CD4-positive, alpha-beta T cell treated with Interleukin-1 beta for 1 hour (primary cell): ENCODE measurements around the gene MACROD2.

Source experiments
- DNase-seq, 2 donors: peaks; one replicate each; pipeline ENCODE4 v3.0.0-alpha.2; 2020 to 2022

The MACROD2 gene

DNA sequence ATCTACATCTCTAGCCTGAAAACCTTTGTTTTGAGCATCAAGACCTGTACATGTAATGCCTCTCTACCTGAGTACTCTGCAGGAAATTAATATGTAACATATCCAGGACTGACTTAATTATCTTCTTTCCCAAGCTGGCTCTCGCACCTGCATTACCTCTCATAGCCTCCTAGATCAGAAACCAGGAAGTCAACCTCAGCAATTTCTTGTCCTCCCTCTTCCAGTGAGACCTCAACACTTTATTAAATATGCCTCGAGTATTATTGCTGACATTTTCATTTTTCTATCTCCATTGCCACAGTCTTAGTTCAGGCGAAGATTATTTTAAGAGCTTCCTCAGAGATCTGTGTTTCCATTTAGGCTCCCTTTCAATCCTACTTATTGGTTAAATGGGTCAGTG lies 69.0 kb downstream of the MACROD2 start:
- no peak for DNase-seq

DNA sequence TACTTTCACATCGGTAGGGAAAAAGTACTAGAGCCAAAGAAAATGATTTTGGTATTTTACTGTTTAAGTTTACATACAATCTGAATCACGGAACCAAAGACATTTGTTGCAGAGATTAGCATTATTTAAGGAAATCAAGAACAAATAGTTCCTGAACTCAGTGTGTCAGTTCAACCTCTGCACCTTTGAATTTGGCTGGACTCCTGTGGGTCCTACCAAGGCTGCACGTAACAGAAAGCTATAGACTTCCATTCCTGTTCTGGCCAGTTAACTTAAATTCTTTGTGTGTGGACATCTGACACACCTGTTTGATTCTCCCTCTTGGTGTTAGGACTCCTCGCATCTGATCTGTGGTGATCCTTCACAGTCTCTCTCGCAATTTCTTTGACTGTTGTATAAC lies 69.6 kb downstream of the MACROD2 start:
- no peak for DNase-seq

DNA sequence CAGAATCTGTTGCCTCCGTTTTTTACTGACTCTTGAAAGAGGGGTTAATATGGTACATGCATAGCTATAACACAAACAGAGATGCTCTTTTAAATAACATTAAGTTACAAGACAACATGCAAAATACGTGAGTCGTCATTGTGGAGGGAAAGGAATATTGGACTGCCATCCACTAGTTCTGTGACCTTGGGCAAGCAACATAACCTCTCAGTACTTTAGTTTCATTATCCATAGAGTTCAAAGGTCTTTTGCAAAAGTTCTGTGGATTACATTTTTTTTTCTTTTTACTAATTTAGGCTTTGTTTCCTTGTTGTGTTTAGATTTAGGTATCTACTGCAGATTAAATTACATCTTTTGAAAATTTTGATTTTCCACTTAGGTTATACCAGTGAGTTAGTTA lies 70.5 kb downstream of the MACROD2 start:
- no peak for DNase-seq

DNA sequence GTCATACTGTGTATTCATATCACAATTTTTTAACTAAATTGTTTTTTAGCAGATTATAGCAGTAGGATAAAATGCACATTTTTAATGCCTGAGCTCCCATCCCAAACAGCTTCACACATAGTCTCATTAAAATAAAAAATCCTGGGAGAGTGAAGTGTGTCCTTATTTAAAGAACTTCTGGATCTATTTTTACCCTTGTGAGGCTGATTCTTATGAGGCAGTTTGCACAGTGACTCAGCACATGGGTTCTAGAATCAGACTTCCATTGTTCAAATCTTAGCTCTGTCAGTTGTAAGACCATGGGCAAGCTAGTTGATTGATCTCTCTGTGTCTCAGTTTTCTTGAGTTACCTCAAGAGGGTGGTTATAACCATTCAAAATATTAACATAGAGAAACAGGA lies 72.3 kb downstream of the MACROD2 start:
- no peak for DNase-seq

DNA sequence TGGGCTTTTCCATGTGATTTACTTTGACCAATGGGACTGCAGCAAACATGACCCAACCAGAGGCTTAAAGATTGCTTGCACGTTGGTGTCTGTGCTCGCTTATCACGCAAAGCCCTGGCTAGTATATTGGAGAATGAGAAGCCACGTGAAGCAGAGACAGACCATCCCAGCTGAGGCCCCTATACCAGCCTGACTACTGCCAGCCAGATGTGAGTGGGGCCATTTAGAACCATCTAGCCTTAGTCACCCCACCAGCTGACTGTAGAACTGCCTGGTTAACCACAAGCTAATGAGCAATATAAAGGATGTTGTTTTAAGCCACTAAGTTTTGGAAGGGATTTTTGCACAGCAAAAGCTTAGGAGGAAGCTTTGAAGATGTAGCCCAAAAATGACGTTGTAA lies 74.5 kb downstream of the MACROD2 start:
- no peak for DNase-seq

GRCh38 chr20:14093652-14094051 lies 98.3 kb downstream of the MACROD2 start:
- no peak for DNase-seq

DNA sequence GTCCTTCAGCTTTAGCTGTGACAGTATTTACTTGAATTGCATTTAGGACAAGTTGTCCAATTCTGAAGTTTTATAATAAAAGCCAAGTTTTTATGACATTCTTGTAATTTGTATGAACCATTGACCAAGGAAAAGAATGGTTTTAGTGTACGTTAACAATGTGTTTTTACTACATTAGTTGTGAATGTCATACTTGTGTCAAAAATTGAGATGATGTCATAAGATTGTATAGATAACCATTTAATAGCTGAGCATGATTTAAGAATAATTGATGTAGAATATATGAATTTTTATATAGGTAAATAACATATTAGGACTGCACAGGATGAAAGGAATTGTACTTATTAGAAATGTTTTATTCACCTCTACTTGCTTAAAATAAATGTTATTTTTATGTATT lies 102.9 kb downstream of the MACROD2 start:
- no peak for DNase-seq

GRCh38 chr20:14113416-14113815 lies 118.1 kb downstream of the MACROD2 start:
- no peak for DNase-seq

DNA sequence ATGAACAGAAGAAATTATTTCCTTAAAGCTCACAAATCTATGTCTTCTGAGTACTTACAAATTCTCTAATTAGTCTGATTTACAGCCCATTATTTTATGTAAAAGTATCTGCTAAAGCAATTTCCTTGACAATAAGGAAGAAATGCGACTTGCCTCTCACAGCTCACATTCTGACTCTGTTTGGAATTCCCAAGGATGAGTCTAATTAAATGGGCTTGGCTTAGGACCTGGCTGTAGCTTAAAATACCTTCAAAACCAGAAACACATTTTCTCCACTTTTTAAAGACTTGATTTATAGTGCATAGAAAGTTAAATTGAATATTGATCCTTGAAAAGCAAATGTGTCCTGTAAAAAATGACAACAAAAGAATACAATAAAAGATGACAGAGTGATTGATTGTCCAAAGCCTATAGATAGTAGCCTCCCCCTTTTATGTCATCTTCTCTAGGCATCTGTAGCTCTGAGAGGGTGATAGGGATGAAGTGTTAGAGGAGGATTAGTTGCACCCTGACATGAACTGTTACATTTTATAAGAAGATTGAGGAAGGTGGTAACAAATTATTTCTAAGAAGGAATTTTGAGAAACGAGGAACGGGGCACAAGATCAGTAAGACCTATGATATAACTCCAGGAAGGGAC lies 118.9 kb downstream of the MACROD2 start:
- no peak for DNase-seq

GRCh38 chr20:14116037-14116436 lies 120.7 kb downstream of the MACROD2 start:
- DNase-seq, result no peak

DNA sequence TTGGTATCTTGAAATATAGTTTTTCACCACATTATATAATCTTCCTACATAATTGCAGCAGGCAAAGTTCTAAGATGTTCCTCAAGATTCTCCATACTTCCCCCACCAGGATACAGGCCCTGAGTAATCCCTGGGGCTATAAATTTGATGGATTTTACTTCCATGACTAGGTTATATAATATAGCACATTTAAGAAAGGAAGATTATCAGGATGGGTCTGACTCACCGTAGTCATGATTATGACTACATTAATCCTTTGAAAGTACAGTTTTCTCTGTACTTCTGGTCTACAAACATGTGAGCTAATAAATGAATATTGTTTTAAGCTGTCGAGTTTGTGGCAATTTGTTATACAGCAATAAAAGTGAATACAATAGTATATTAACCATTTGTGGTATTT lies 122.5 kb downstream of the MACROD2 start:
- no peak for DNase-seq

DNA sequence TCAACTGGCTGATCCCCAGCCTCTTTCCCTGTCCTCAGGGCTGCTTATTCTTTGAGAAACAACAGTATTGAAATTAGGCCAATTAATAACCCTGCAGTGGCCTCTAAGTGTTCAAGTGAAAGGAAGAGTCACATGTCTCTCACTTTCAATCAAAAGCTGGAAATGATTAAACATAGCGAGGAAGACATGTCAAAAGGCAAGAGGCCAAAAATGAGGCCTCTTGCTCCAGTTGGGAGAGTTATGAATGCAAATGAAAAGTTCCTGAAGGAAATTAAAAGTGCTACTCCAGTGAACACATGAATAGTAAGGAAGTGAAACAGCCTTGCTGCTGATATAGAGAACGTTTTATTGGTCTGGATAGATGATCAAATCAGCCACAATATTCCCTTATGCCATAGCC lies 131.5 kb downstream of the MACROD2 start:
- no peak for DNase-seq

GRCh38 chr20:14127514-14128223 lies 132.4 kb downstream of the MACROD2 start:
- no peak for DNase-seq

DNA sequence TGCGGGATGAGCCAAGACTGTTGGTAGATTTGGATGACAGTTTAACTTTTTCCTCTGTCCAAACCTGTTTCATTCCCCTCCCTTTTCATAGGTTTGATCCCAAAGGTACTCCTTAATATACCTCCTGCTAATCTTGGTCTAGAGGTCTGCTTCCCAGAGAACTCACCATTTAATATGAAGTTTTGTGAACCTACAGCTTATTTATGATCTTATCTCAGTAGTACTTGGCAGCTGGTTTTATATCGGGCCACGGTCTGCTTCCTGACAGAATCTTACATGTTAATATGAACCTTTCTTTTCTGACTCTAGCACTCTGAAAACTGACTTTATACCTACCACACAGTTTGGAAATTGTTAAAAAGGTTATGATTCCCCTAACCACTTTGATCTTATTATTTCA lies 138.7 kb downstream of the MACROD2 start:
- DNase-seq, result no peak

DNA sequence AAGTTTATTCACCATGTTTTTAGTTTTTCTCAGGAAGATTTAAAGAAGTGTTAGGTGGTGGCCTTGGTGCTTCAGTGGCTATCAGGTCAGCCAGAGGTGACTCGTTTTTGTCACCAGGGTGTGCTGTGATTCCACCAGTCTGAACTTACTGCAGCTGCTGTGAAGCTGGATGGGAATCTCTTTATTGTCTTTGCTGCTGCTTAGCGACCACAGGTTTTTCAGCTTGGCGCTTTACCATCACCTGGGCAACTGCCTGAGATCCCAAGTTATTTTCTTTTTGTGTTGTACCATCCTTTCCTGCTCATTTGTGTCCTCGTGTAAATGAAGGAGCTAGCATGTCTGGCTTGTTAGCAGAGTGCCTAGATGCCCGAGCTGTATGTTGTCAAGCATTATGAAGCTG lies 146.9 kb downstream of the MACROD2 start:
- no peak for DNase-seq

- no peak for DNase-seq
Observed at GRCh38 chr20:14142964-14143627, 147.8 kb downstream of the MACROD2 start.

DNA sequence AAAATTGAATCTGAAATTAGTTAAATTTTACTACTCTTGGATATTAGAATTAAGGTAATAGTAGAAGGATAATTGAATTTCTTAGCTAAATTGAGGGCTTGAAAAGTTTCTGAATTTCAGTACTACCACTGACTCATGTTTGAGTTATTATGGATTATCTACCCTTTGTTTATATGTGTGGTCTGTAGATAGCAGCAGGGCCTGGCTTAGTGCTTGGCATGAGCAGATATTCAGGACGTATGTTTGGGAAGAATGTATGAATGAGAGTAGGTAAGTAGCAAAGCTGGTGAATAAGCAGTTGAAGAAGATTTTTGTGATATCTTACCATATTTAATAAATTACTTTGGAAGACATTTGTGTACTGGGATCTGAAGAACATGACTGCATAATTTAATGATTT lies 152.7 kb downstream of the MACROD2 start:
- no peak for DNase-seq

- no peak for DNase-seq
Observed at GRCh38 chr20:14155361-14155760, 160.0 kb downstream of the MACROD2 start.

DNA sequence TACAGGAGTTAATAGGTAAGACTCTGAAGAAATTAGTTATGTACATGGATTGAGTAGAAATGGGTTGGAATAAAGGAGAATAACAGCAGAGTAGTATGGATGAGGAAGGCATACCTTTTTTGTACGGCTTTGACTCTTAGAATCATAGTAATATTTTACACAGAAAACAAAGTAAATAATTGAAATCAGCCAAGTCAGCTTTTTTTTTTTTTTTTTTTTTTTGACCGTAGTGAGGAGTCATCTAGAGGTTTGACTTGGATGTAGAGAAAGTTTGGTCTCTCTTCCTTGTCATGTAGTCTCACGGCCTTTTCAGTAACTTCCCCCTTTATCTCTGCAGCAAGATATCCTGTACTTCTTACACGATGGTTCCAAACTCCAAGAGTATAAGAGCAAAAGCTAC lies 183.2 kb downstream of the MACROD2 start:
- no peak for DNase-seq

- no peak for DNase-seq
Observed at GRCh38 chr20:14178952-14179351, 183.6 kb downstream of the MACROD2 start.

GRCh38 chr20:14189794-14190402 lies 194.6 kb downstream of the MACROD2 start:
- no peak for DNase-seq

GRCh38 chr20:14191559-14191958 lies 196.2 kb downstream of the MACROD2 start:
- DNase-seq, result no peak

DNA sequence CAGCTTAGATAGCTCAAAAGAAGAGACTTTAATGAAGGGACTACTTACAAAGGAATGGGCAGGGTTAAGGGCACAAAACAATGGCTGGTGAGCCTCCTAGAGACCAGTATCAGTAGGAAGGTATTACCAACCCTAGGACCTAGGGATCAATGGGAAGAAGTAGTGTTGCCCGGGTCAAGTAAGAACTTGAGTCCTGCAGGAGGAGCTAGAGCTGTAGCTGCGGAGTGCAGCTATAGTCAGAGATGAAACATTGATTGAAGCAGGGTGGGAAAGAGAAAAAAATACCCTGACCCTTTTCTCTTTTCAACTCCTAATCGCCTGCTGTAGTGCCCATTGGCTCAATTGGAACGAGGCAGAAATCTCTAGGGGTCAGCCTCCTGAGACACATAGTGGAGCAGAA lies 198.1 kb downstream of the MACROD2 start:
- DNase-seq, result no peak

DNA sequence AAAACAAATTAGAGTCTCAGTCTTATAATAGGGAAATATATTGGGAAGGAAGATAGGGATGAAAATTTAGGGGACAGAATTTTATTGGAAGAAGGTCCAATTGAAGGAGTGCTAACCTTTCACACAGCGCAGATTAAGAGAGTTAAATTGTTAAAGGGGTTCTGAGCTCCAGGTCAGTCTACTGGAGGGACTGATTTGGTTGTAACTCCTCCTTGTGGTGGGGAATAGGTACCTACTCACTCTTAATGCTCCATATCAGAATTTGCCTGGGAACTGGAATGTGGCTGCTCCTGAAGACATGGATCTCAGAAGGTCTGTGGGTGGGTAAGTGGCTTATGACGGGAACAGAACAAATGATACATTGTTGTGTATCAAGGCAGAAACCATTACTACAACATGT lies 198.6 kb downstream of the MACROD2 start:
- no peak for DNase-seq
